ENCODE measurements around the gene SERP1.

The SERP1 gene

GRCh38 chr3:150495563-150496168 is 50.6 kb downstream of the SERP1 start:
- Histone ChIP-seq H3K4me1 (no peaks in the 10 kb centered on the region), H3K27ac (no peak overlapping the region), H3K27me3 (no peaks in the 10 kb centered on the region), H3K9me3 (no peaks in the 10 kb centered on the region), H3K4me3 (no peak overlapping the region), H3K36me3 (no peaks in the 10 kb centered on the region)
- intact Hi-C loops (cut with DNase I; ENCODE audit: low total_unique reads): loop anchor here (2.0 to 5.0 kb wide), 3 partner anchors 85 to 268 kb away; no protein-coding TSS in a partner anchor
- no peak for DNase-seq
- peak; percentile 75 to 80 for TF ChIP-seq CTCF (IDR thresholded peaks at IDR 0.05)

DNA sequence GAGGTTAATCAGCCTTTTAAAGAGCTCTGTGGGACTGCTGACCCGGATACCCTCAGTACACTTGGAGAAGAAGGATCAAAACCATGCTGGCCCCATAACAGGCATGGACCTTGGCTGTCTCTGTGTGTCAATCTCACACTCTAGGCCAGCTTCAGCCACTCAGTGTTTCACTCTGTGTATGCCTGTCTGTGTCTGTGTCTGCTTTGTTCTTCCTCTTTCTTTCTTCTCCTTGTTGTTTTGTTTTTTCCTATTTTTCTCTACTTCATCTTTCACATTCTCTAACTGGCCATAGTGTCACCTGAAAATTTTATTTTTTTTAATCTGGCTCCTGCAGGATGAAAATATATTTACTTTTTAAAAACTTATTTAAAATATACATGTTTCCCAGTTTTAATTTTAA is 51.1 kb downstream of the SERP1 start:
- Histone ChIP-seq H3K9me3 (no peaks in the 10 kb centered on the region), H3K27me3 (no peaks in the 10 kb centered on the region), H3K4me1 (no peaks in the 10 kb centered on the region), H3K27ac (no peak overlapping the region), H3K4me3 (no peak overlapping the region), H3K36me3 (no peaks in the 10 kb centered on the region)
- intact Hi-C loops (cut with DNase I; ENCODE audit: low total_unique reads): loop anchor here (2.0 to 5.0 kb wide), 3 partner anchors 84 to 268 kb away; no protein-coding TSS in a partner anchor
- DNase-seq: no peak
- no peak for TF ChIP-seq CTCF (IDR thresholded peaks at IDR 0.05)

DNA sequence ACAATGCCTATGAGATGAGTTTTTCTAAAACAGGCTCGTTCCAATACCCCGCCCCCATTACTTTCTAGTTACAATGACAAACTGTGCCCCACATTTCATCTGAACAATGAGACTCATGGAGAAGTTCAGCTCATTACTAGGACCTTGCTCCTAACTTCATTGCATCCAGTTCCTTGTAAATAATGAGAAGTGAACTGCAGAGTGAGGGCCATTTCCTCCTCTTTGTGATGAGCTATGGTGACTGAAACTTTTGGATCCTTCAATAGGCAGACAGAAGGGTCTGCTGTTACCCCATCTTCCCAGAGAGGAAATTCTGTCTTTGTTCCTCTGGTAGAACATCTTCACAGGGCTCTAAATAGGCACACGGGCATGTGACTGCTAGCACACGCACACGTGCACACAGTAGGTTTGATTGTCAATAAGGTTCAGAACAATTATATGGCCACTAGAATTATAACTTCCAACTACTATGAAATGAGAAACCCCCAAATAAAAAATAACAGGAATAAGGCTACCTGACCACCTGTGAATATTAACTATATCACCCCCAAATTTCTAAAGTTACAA is 51.8 kb downstream of the SERP1 start:
- Histone ChIP-seq H3K36me3 (no peaks in the 10 kb centered on the region), H3K4me1 (no peaks in the 10 kb centered on the region), H3K4me3 (no peak overlapping the region), H3K9me3 (no peaks in the 10 kb centered on the region), H3K27ac (no peak overlapping the region), H3K27me3 (no peaks in the 10 kb centered on the region)
- DNase-seq: no peak
- no peak for TF ChIP-seq CTCF (IDR thresholded peaks at IDR 0.05)
- intact Hi-C loops (cut with DNase I; ENCODE audit: low total_unique reads): loop anchor here (2.0 kb wide), 1 partner anchor 84 kb away; no protein-coding TSS in a partner anchor

Measured in tibial artery (tissue), 4 donors.